GM12878 (cell line): ENCODE results near the gene SKIL. TPM values are rescaled to one million over a fixed set of nuclear protein-coding genes. Genes with fewer than 3 reads are reported as not detected.

Source experiments
- ATAC-seq: fragments of 200-7000 bp; cut with Tn5 transposase; 3 replicates; pipeline ENCODE4 v1.9.1; 2020; ENCODE audit warnings: mild to moderate bottlenecking, moderate library complexity
- BruUV-seq: library from RNA; stranded (reverse); fragments of 400-500 nt; replicated peaks from 2 replicates; lab custom pipeline; 2021; lab: Mats Ljungman, UMichigan
- CTCF ChIA-PET: fragments of 300-600 bp; sonication (Branson Sonifier 250); formaldehyde crosslinking; extraction: SDS; loops from one replicate; lab custom pipeline; 2021; ENCODE audit warnings: inconsistent platforms; lab: Yijun Ruan, JAX
- POLR2A ChIA-PET: fragments of 350-600 bp; formaldehyde crosslinking; extraction: SDS; loops from one replicate; lab custom pipeline; 2021; ENCODE audit warnings: inconsistent platforms; lab: Charles Lee
- RAD21 ChIA-PET: fragments of 300-600 bp; sonication (Branson Sonifier 250); formaldehyde crosslinking; loops from one replicate; lab custom pipeline; 2023; ENCODE audit warnings: antibody characterized with exemption; ENCODE audit not compliant: unreplicated experiment; lab: Charles Lee
- SMC1A ChIA-PET: fragments of 300-600 bp; sonication (Branson Sonifier 250); formaldehyde crosslinking; loops from one replicate; lab custom pipeline; 2023; ENCODE audit not compliant: unreplicated experiment, uncharacterized antibody; lab: Charles Lee
- DNase-seq: peaks from one replicate; pipeline ENCODE4 v3.0.0-alpha.2; 2011; ENCODE audit warnings: low read depth, low spot score
- FAIRE-seq: peaks from 3 replicates; lab custom pipeline; 2011; peaks lifted over from hg19 to GRCh38; lab: Jason Lieb, UNC
- H2AFZ ChIP-seq: 2 replicates; pipeline ENCODE4 v1.6.0; 2011; ENCODE audit warnings: low read depth, low read length, control low read depth; ENCODE audit not compliant: control insufficient read depth
- H3K27ac ChIP-seq: 2 replicates; pipeline ENCODE4 v1.5.1; 2011; ENCODE audit warnings: control low read depth; ENCODE audit not compliant: control insufficient read depth, insufficient read depth
- H3K27me3 ChIP-seq, 2 experiments: replicated peaks in 1 of 2; 2 replicates each; pipeline versions ENCODE4 v1.6.0 to v1.6.1; 2011; ENCODE audit warnings: low read length in 1 of 2; ENCODE audit not compliant: control insufficient read depth in 2 of 2, insufficient read depth in 2 of 2
- H3K36me3 ChIP-seq, 2 experiments: 2 replicates each; pipeline ENCODE4 v1.5.1; 2011; ENCODE audit warnings: low read length in 1 of 2; ENCODE audit not compliant: control insufficient read depth in 2 of 2, insufficient read depth in 2 of 2
- H3K4me1 ChIP-seq: 2 replicates; pipeline ENCODE4 v1.6.1; 2011; ENCODE audit warnings: mild to moderate bottlenecking, low read length, moderate library complexity, mixed read lengths; ENCODE audit not compliant: control insufficient read depth, insufficient read depth
- H3K4me2 ChIP-seq: 2 replicates; pipeline ENCODE4 v1.6.0; 2011; ENCODE audit warnings: control low read depth; ENCODE audit not compliant: control insufficient read depth, insufficient read depth
- H3K4me3 ChIP-seq: fragments of 200-600 bp; sonication (generic); 2 replicates; pipeline ENCODE4 v1.5.1; 2016
- H3K79me2 ChIP-seq: 2 replicates; pipeline ENCODE4 v1.6.0; 2011; ENCODE audit warnings: low read length; ENCODE audit not compliant: control insufficient read depth, insufficient read depth
- H3K9ac ChIP-seq: 2 replicates; pipeline ENCODE4 v1.8.0; 2011; ENCODE audit warnings: low read length, control low read depth, mixed read lengths; ENCODE audit not compliant: control insufficient read depth, insufficient read depth
- H3K9me3 ChIP-seq: replicated peaks from 3 replicates; pipeline ENCODE4 v1.5.1; 2011; ENCODE audit warnings: mild to moderate bottlenecking, low read length; ENCODE audit not compliant: control insufficient read depth, insufficient read depth
- H4K20me1 ChIP-seq: 2 replicates; pipeline ENCODE4 v1.6.0; 2011; ENCODE audit not compliant: control insufficient read depth, insufficient read depth
- ATF7 ChIP-seq: fragments of 450-650 bp; IDR thresholded peaks from 2 replicates; pipeline ENCODE4 v1.6.1; 2016; ENCODE audit warnings: low read depth, mild to moderate bottlenecking
- BHLHE40 ChIP-seq, 2 experiments: fragments of 450-650 bp in 1 of 2; IDR thresholded peaks; 2 replicates each; pipeline ENCODE4 v1.6.1; 2011 to 2017; ENCODE audit warnings: low read depth in 2 of 2, borderline replicate concordance in 1 of 2, improper control_type of control experiment in 1 of 2, low read length in 1 of 2, mild to moderate bottlenecking in 1 of 2
- CEBPB ChIP-seq, 2 experiments: fragments of 150-350 bp in 1 of 2; IDR thresholded peaks; 2 replicates each; pipeline ENCODE4 v1.6.1; 2012 to 2014; ENCODE audit warnings: low read depth in 2 of 2, low read length in 2 of 2, borderline replicate concordance in 1 of 2, inconsistent platforms in 1 of 2
- EED ChIP-seq: sonication (generic); IDR thresholded peaks from 2 replicates; pipeline ENCODE4 v1.6.1; 2016; ENCODE audit warnings: antibody characterized with exemption, low read depth
- HDAC6 ChIP-seq: fragments of 200-600 bp; sonication (generic); IDR thresholded peaks from one replicate; pipeline ENCODE4 v1.8.0; 2017; ENCODE audit warnings: antibody characterized with exemption; ENCODE audit not compliant: unreplicated experiment
- JUNB ChIP-seq: IDR thresholded peaks from 2 replicates; pipeline ENCODE4 v1.6.1; 2016; ENCODE audit warnings: antibody characterized with exemption, mild to moderate bottlenecking
- NR2F1 ChIP-seq: fragments of 450-650 bp; conservative IDR thresholded peaks from 2 replicates; pipeline ENCODE4 v1.6.1; 2017; ENCODE audit warnings: mild to moderate bottlenecking
- PAX5 ChIP-seq: IDR thresholded peaks from 2 replicates; pipeline ENCODE4 v1.6.1; 2011; ENCODE audit warnings: low read depth, low read length, borderline replicate concordance
- RUNX3 ChIP-seq: IDR thresholded peaks from 2 replicates; pipeline ENCODE4 v1.6.1; 2012; ENCODE audit warnings: low read length, inconsistent platforms
- WGBS: methylation state at CpG from one replicate; pipeline ENCODE4 v1.1.6; 2016; ENCODE audit warnings: low lambda C conversion rate; ENCODE audit not compliant: insufficient replicate concordance, insufficient coverage; ENCODE audit errors: missing lambda C conversion rate; 5-methylcytosine and 5-hydroxymethylcytosine counted together
- in situ Hi-C: fragments of 300-500 bp; cut with MboI; formaldehyde crosslinking; loops from 9 replicates; pipeline ENCODE4 v1.14.3; 2018; ENCODE audit warnings: mixed read lengths
- intact Hi-C: fragments of 100-400 bp; cut with micrococcal nuclease; formaldehyde crosslinking; loops from one replicate; pipeline ENCODE4 v1.14.2; 2022; ENCODE audit not compliant: unreplicated experiment
- polyA plus RNA-seq, 11 experiments: library from polyadenylated mRNA; depleted of rRNA in 4 of 11; unstranded in 6 of 11; stranded (reverse) in 5 of 11; fragments of >200 nt; fragmentation: Nextera tagmentation in 4 of 11; fragmentation: Illumina TruSeq in 1 of 11; extraction: Ambion mirVana in 4 of 11; extraction: Trizol in 1 of 11; gene quantifications; 1 replicate in 1 of 11; 2 replicates in 10 of 11; pipeline versions ENCODE4 v1.2.1 to v1.2.3, GENCODE V29; 2011 to 2016; ENCODE audit warnings: inconsistent platforms in 2 of 11, missing spikeins in 2 of 11, low read depth in 1 of 11
- total RNA-seq, 4 experiments: library from RNA; depleted of rRNA in 3 of 4; stranded (reverse); fragments of >200 nt in 3 of 4; fragmentation: Illumina TruSeq in 1 of 4; extraction: Trizol in 1 of 4; gene quantifications; 2 replicates each; pipeline versions ENCODE4 v1.2.1 to v1.2.3, GENCODE V29; 2013 to 2021
- TF ChIP-seq, protein P1 (sequence below): fragments of 450-650 bp; IDR thresholded peaks from 2 replicates; pipeline ENCODE4 v1.6.1; 2017; ENCODE audit warnings: mild to moderate bottlenecking, low read depth, inconsistent platforms; ENCODE audit not compliant: poor library complexity, severe bottlenecking
- TF ChIP-seq, protein P2 (sequence below): fragments of 450-650 bp; IDR thresholded peaks from 2 replicates; pipeline ENCODE4 v1.6.1; 2017; ENCODE audit warnings: antibody characterized with exemption, mild to moderate bottlenecking, moderate library complexity

The SKIL gene
- total and polyA plus RNA-seq, 10 of the 15 experiments (the other 5 are each of a cell fraction or from before 2014, with no cell fraction given) = 2.7 to 14.8 (median 6.7) TPM

DNA sequence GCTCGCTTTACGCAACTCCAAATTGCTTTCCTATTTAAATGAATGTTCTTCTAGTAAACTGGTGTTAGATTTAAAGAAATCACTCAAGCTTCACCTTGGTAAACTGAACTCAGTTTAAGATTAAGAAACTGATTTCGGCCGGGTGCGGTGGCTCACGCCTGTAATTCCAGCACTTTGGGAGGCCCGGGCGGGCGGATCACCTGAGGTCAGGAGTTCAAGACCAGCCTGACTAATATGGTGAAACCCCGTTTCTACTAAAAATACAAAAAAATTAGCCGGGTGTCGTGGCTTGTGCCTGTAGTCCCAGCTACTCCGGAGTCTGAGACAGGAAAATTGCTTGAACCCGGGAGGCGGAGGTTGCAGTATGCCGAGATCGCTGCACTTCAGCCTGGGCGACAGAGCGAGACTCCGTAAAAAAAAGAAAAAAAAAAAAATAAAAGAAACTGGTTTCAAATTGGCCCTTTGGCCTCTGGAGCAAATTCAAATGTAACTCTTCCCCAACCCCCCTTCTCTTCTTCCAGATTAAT, 1.7 kb downstream of the SKIL start:
- Histone ChIP-seq H3K4me3 (peak overlapping the region; percentile 86), H3K9ac (peak overlapping the region; percentile 80), H3K27me3 (no peaks in the 10 kb centered on the region), H3K36me3 (peaks cover 0 to 4% of the 10 kb centered on the region in 2 experiments; a peak in 2 of 4 replicates), H3K4me2 (peak overlapping the region; percentile 39), H3K79me2 (peaks cover 27% of the 10 kb centered on the region), H3K4me1 (peaks cover 21% of the 10 kb centered on the region), H4K20me1 (no peaks in the 10 kb centered on the region)
- WGBS = 50% methylated on average over 20 of the region's 20 CpGs
- in situ Hi-C loops = no loop called here
- intact Hi-C loops = loop anchor here (5.0 to 10.0 kb wide), 6 partner anchors 102 to 1448 kb away; partner anchors contain the start of genes MYNN, PHC3 and TNIK
- DNase-seq = no peak
- FAIRE-seq = no peak
- ChIA-PET CTCF (interaction anchor here (0.6 to 1.4 kb wide), 3 partner anchors 10 to 305 kb away, joined by 3 read pairs; no protein-coding TSS in a partner anchor), SMC1A (interaction anchor here (0.9 to 2.0 kb wide), 7 partner anchors 8 to 52 kb away, joined by 3 to 8 read pairs (median 5); no protein-coding TSS in a partner anchor)
- TF ChIP-seq HDAC6 = no peak
- peak; percentile 46 for TF ChIP-seq EED
- peak; percentile 48; the same call in 1 of the 2 replicates for TF ChIP-seq JUNB
- TF ChIP-seq, protein P1, sequence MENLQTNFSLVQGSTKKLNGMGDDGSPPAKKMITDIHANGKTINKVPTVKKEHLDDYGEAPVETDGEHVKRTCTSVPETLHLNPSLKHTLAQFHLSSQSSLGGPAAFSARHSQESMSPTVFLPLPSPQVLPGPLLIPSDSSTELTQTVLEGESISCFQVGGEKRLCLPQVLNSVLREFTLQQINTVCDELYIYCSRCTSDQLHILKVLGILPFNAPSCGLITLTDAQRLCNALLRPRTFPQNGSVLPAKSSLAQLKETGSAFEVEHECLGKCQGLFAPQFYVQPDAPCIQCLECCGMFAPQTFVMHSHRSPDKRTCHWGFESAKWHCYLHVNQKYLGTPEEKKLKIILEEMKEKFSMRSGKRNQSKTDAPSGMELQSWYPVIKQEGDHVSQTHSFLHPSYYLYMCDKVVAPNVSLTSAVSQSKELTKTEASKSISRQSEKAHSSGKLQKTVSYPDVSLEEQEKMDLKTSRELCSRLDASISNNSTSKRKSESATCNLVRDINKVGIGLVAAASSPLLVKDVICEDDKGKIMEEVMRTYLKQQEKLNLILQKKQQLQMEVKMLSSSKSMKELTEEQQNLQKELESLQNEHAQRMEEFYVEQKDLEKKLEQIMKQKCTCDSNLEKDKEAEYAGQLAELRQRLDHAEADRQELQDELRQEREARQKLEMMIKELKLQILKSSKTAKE = peak; percentile 35
- TF ChIP-seq BHLHE40 (IDR thresholded peaks at IDR 0.05; ENCODE audit: borderline replicate concordance in 1 of 2, low read depth in 2 of 2, low read length in 1 of 2) = peak in 1 of 2 experiments; percentile 61; a peak in 2 of 4 replicates
- peak; percentile 67 for TF ChIP-seq NR2F1
- TF ChIP-seq, protein P2, sequence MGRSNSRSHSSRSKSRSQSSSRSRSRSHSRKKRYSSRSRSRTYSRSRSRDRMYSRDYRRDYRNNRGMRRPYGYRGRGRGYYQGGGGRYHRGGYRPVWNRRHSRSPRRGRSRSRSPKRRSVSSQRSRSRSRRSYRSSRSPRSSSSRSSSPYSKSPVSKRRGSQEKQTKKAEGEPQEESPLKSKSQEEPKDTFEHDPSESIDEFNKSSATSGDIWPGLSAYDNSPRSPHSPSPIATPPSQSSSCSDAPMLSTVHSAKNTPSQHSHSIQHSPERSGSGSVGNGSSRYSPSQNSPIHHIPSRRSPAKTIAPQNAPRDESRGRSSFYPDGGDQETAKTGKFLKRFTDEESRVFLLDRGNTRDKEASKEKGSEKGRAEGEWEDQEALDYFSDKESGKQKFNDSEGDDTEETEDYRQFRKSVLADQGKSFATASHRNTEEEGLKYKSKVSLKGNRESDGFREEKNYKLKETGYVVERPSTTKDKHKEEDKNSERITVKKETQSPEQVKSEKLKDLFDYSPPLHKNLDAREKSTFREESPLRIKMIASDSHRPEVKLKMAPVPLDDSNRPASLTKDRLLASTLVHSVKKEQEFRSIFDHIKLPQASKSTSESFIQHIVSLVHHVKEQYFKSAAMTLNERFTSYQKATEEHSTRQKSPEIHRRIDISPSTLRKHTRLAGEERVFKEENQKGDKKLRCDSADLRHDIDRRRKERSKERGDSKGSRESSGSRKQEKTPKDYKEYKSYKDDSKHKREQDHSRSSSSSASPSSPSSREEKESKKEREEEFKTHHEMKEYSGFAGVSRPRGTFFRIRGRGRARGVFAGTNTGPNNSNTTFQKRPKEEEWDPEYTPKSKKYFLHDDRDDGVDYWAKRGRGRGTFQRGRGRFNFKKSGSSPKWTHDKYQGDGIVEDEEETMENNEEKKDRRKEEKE = no peak
- TF ChIP-seq RUNX3 = peak; percentile 15; the same call in 1 of the 2 replicates
- no peak for TF ChIP-seq ATF7
- no peak for TF ChIP-seq PAX5
- TF ChIP-seq CEBPB (IDR thresholded peaks at IDR 0.05; ENCODE audit: borderline replicate concordance in 1 of 2, low read depth in 2 of 2, low read length in 2 of 2) = no peak
- TF ChIP-seq, all 136 proteins: peak for 6
- no peak for ATAC-seq
- no TSS peak for BruUV-seq
- H3K9me3 ChIP-seq = no peaks in the 10 kb centered on the region
- RAD21 ChIA-PET = interaction anchor here (1.0 kb wide), 1 partner anchor 10 kb away, joined by 5 read pairs; no protein-coding TSS in a partner anchor
- peak overlapping the region; percentile 83 for H3K27ac ChIP-seq
- no peak overlapping the region for H2AFZ ChIP-seq
- POLR2A ChIA-PET = no interaction called here
